SK-N-SH (cell line): ENCODE results near the gene IDI2. TPM values are rescaled to one million over a fixed set of nuclear protein-coding genes. Genes with fewer than 3 reads are reported as not detected.

Experiments used
- CTCF ChIA-PET: fragments of 300-600, 350-600 bp; formaldehyde crosslinking; extraction: SDS; loops from one replicate; lab custom pipeline; 2021; lab: Yijun Ruan, JAX
- POLR2A ChIA-PET: fragments of 350-600 bp; sonication (Branson Sonifier 250); formaldehyde crosslinking; extraction: SDS; loops from one replicate; lab custom pipeline; 2020; ENCODE audit warnings: antibody characterized with exemption, inconsistent platforms; lab: Yijun Ruan, JAX
- DNase-seq: peaks from one replicate; pipeline ENCODE4 v3.0.0; 2012
- H2AFZ ChIP-seq: fragments of 200-600 bp; sonication (generic); 2 replicates; pipeline ENCODE4 v1.8.1; 2016; ENCODE audit warnings: antibody characterized with exemption, mild to moderate bottlenecking, low read depth
- H3F3A ChIP-seq: fragments of 200-600 bp; sonication (generic); replicated peaks from 2 replicates; pipeline ENCODE3; 2016; ENCODE audit warnings: antibody characterized with exemption, mild to moderate bottlenecking; ENCODE audit not compliant: insufficient read depth
- H3K27ac ChIP-seq, 2 experiments: fragments of 200-500 bp in 1 of 2; fragments of 200-600 bp in 1 of 2; sonication (Bioruptor generic) in 1 of 2; sonication (generic), shearing (Covaris generic) in 1 of 2; 2 replicates each; pipeline versions ENCODE4 v1.5.1 to v1.6.1; 2014 to 2016; ENCODE audit warnings: low read depth in 2 of 2, inconsistent platforms in 1 of 2, low read length in 1 of 2, mild to moderate bottlenecking in 1 of 2, mixed read lengths in 1 of 2
- H3K27me3 ChIP-seq: fragments of 200-600 bp; sonication (generic), shearing (Covaris generic); 2 replicates; pipeline ENCODE4 v1.6.1; 2016; ENCODE audit warnings: mixed run types; ENCODE audit not compliant: insufficient read depth
- H3K36me3 ChIP-seq, 2 experiments: fragments of 200-500 bp in 1 of 2; fragments of 200-600 bp in 1 of 2; sonication (Bioruptor generic) in 1 of 2; sonication (generic) in 1 of 2; replicated peaks in 1 of 2; 2 replicates each; pipeline versions ENCODE3 to v1.5.1; 2014 to 2016; ENCODE audit warnings: low read length in 1 of 2, mild to moderate bottlenecking in 1 of 2; ENCODE audit not compliant: insufficient read depth in 2 of 2, control insufficient read depth in 1 of 2
- H3K4me1 ChIP-seq, 2 experiments: fragments of 200-500 bp in 1 of 2; fragments of 200-600 bp in 1 of 2; sonication (Bioruptor generic) in 1 of 2; sonication (generic), shearing (Covaris generic) in 1 of 2; 2 replicates each; pipeline versions ENCODE4 v1.5.1 to v1.6.1; 2014 to 2016; ENCODE audit warnings: low read depth in 1 of 2, low read length in 1 of 2, mixed run types in 1 of 2; ENCODE audit not compliant: insufficient read depth in 2 of 2, control insufficient read depth in 1 of 2
- H3K4me2 ChIP-seq: fragments of 200-600 bp; sonication (generic), shearing (Covaris generic); 2 replicates; pipeline ENCODE4 v1.6.1; 2017; ENCODE audit warnings: mixed run types
- H3K4me3 ChIP-seq, 2 experiments: fragments of 200-500 bp in 1 of 2; fragments of 200-600 bp in 1 of 2; sonication (Bioruptor generic) in 1 of 2; sonication (generic), shearing (Covaris generic) in 1 of 2; 2 replicates each; pipeline versions ENCODE4 v1.5.1 to v1.8.1; 2014 to 2016; ENCODE audit warnings: low read depth in 2 of 2, inconsistent platforms in 1 of 2, low read length in 1 of 2, mild to moderate bottlenecking in 1 of 2, mixed read lengths in 1 of 2, moderate library complexity in 1 of 2
- H3K79me2 ChIP-seq: fragments of 200-600 bp; sonication (generic); 2 replicates; pipeline ENCODE4 v1.8.1; 2017; ENCODE audit warnings: mild to moderate bottlenecking; ENCODE audit not compliant: insufficient read depth
- H3K9ac ChIP-seq: fragments of 200-600 bp; sonication (generic); 2 replicates; pipeline ENCODE4 v1.6.1; 2017; ENCODE audit warnings: mixed run types
- H3K9me2 ChIP-seq: fragments of 200-600 bp; sonication (generic); 2 replicates; pipeline ENCODE4 v1.6.1; 2017; ENCODE audit warnings: mixed run types
- H3K9me3 ChIP-seq: fragments of 200-600 bp; sonication (generic); 2 replicates; pipeline ENCODE4 v1.6.1; 2017; ENCODE audit warnings: mixed run types, mild to moderate bottlenecking, moderate library complexity
- H4K20me1 ChIP-seq: fragments of 200-600 bp; sonication (generic); 2 replicates; pipeline ENCODE4 v1.6.1; 2017; ENCODE audit warnings: mild to moderate bottlenecking, mixed run types; ENCODE audit not compliant: insufficient read depth
- ELF1 ChIP-seq: IDR thresholded peaks from 2 replicates; pipeline ENCODE4 v1.4.0; 2012
- FOSL2 ChIP-seq: IDR thresholded peaks from 2 replicates; pipeline ENCODE4 v1.4.0; 2012; ENCODE audit warnings: low read depth, mild to moderate bottlenecking, moderate library complexity, borderline replicate concordance
- FOXJ3 ChIP-seq: sonication (generic); formaldehyde crosslinking; IDR thresholded peaks from 2 replicates; pipeline ENCODE4 v1.5.1; 2020; ENCODE audit warnings: mild to moderate bottlenecking, missing genetic modification reagents
- GATA2 ChIP-seq: sonication (generic); formaldehyde crosslinking; IDR thresholded peaks from 2 replicates; pipeline ENCODE4 v1.5.0; 2020; ENCODE audit warnings: mild to moderate bottlenecking, missing genetic modification reagents
- IRF3 ChIP-seq: fragments of 150-350 bp; IDR thresholded peaks from 2 replicates; pipeline ENCODE4 v1.6.1; 2016; ENCODE audit warnings: mild to moderate bottlenecking, low read depth, low read length
- MXI1 ChIP-seq: IDR thresholded peaks from 2 replicates; pipeline ENCODE4 v1.6.1; 2012; ENCODE audit warnings: mild to moderate bottlenecking, low read depth, low read length, improper control_type of control experiment
- NFIC ChIP-seq: IDR thresholded peaks from 2 replicates; pipeline ENCODE4 v1.4.0; 2012; ENCODE audit warnings: borderline replicate concordance
- PBX3 ChIP-seq: IDR thresholded peaks from 2 replicates; pipeline ENCODE4; 2012
- RAD21 ChIP-seq: IDR thresholded peaks from 2 replicates; pipeline ENCODE4 v1.6.1; 2012; ENCODE audit warnings: mild to moderate bottlenecking, low read length
- RXRA ChIP-seq: IDR thresholded peaks from 2 replicates; pipeline ENCODE4 v1.4.0; 2012; ENCODE audit warnings: low read depth, mild to moderate bottlenecking, borderline replicate concordance
- SIN3A ChIP-seq: IDR thresholded peaks from 2 replicates; pipeline ENCODE4 v1.6.1; 2012; ENCODE audit warnings: low read depth, mild to moderate bottlenecking, low read length, moderate library complexity, borderline replicate concordance
- YY1 ChIP-seq: IDR thresholded peaks from 2 replicates; pipeline ENCODE4 v1.4.0; 2012; ENCODE audit warnings: low read depth, mild to moderate bottlenecking
- WGBS: methylation state at CpG from one replicate; pipeline ENCODE4 v1.1.6; 2017; ENCODE audit warnings: low lambda C conversion rate; 5-methylcytosine and 5-hydroxymethylcytosine counted together
- polyA plus RNA-seq, 3 experiments: library from polyadenylated mRNA; depleted of rRNA; stranded (reverse); fragments of >200 nt; gene quantifications; 2 replicates each; pipeline ENCODE4 v1.2.3, GENCODE V29; 2012

The IDI2 gene
- polyA plus RNA-seq, 1 of the 3 experiments (the other 2 are of a cell fraction): not detected

GRCh38 chr10:1048349-1048731, 22.7 kb upstream of the IDI2 start:
- Histone ChIP-seq H3K4me1 (peaks cover 10 to 18% of the 10 kb centered on the region in 2 experiments; a peak in 3 of 4 replicates), H3K27ac (peak overlapping the region; percentile 99), H3K9me2 (no peaks in the 10 kb centered on the region), H3K27me3 (no peaks in the 10 kb centered on the region), H3K9ac (peak overlapping the region; percentile 97), H4K20me1 (peaks cover 16% of the 10 kb centered on the region), H3K36me3 (peaks cover 23% of the 10 kb centered on the region in 2 experiments), H3K9me3 (no peaks in the 10 kb centered on the region), H3F3A (peaks cover 14% of the 10 kb centered on the region), H3K4me2 (peak overlapping the region; percentile 77), H2AFZ (peak overlapping the region; percentile 79; the same call in 1 of the 2 replicates), H3K4me3 (peak overlapping the region; percentile 90 to 92), H3K79me2 (peaks cover 78% of the 10 kb centered on the region)
- WGBS: 1% methylated on average over 28 of the region's 37 CpGs
- peak; percentile 15 for TF ChIP-seq RAD21
- TF ChIP-seq FOXJ3 (CRISPR knock-in tag): no peak
- TF ChIP-seq GATA2: no peak
- TF ChIP-seq PBX3: no peak
- no peak for TF ChIP-seq RXRA
- TF ChIP-seq ELF1: no peak
- TF ChIP-seq SIN3A: peak; percentile 34; the same call in 1 of the 2 replicates
- no peak for TF ChIP-seq FOSL2
- no peak for TF ChIP-seq YY1
- no peak for TF ChIP-seq IRF3
- DNase-seq: peak; percentile 32
- POLR2A ChIA-PET: interaction anchor here (0.8 to 1.6 kb wide), 5 partner anchors 11 to 156 kb away, joined by 3 to 7 read pairs (median 5); partner anchors contain the start of genes GTPBP4 and LARP4B
- CTCF ChIA-PET: interaction anchor here (0.7 to 1.5 kb wide), 2 partner anchors 11 to 55 kb away, joined by 3 read pairs; no protein-coding TSS in a partner anchor

GRCh38 chr10:1047937-1048336, 22.3 kb upstream of the IDI2 start:
- H3K9ac ChIP-seq: peak overlapping the region; percentile 97; the same call in 1 of the 2 replicates
- H3F3A ChIP-seq: peaks cover 15% of the 10 kb centered on the region
- peak; percentile 6; the same call in 1 of the 2 replicates for TF ChIP-seq MXI1
- TF ChIP-seq NFIC: no peak
- no peaks in the 10 kb centered on the region for H3K9me3 ChIP-seq
- DNase-seq: no peak
- peaks cover 23 to 27% of the 10 kb centered on the region in 2 experiments for H3K36me3 ChIP-seq
- H3K4me1 ChIP-seq: peaks cover 10 to 18% of the 10 kb centered on the region in 2 experiments; a peak in 3 of 4 replicates
- H3K4me2 ChIP-seq: peak overlapping the region; percentile 77
- H3K79me2 ChIP-seq: peaks cover 78% of the 10 kb centered on the region
- H4K20me1 ChIP-seq: peaks cover 16% of the 10 kb centered on the region
- H3K27ac ChIP-seq: peak overlapping the region; percentile 99; a peak in 3 of 4 replicates
- POLR2A ChIA-PET: interaction anchor here (1.4 kb wide), 1 partner anchor 60 kb away, joined by 5 read pairs; the partner anchor contains the start of gene GTPBP4
- CTCF ChIA-PET: interaction anchor here (1.5 kb wide), 1 partner anchor 10 kb away, joined by 3 read pairs; no protein-coding TSS in a partner anchor
- no peaks in the 10 kb centered on the region for H3K27me3 ChIP-seq
- H2AFZ ChIP-seq: no peak overlapping the region
- 6% methylated on average over 15 of the region's 15 CpGs for WGBS
- no peaks in the 10 kb centered on the region for H3K9me2 ChIP-seq
- H3K4me3 ChIP-seq: peak overlapping the region; percentile 90 to 92
